ENCODE data around the gene GABRD.

The GABRD gene

DNA sequence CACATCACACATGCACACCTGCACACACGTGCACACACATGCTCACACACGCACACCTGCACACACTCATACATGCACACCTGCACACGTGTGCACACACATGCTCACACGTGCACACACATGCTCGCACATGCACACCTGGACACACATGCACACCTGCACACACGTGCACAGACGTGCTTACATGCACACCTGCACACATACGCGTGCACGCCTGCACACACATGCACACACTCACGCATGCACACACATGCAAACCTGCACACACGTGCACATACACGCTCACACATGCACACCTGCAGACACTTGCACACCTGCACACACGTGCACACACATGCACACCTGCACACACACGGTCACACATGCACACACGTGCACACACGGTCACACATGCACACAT, 48.1 kb upstream of the GABRD start:
- no peak for TF ChIP-seq EZH2phosphoT487 (IDR thresholded peaks at IDR 0.05; ENCODE audit: borderline replicate concordance, low read length)
- TF ChIP-seq, protein P1, sequence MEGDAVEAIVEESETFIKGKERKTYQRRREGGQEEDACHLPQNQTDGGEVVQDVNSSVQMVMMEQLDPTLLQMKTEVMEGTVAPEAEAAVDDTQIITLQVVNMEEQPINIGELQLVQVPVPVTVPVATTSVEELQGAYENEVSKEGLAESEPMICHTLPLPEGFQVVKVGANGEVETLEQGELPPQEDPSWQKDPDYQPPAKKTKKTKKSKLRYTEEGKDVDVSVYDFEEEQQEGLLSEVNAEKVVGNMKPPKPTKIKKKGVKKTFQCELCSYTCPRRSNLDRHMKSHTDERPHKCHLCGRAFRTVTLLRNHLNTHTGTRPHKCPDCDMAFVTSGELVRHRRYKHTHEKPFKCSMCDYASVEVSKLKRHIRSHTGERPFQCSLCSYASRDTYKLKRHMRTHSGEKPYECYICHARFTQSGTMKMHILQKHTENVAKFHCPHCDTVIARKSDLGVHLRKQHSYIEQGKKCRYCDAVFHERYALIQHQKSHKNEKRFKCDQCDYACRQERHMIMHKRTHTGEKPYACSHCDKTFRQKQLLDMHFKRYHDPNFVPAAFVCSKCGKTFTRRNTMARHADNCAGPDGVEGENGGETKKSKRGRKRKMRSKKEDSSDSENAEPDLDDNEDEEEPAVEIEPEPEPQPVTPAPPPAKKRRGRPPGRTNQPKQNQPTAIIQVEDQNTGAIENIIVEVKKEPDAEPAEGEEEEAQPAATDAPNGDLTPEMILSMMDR (IDR thresholded peaks at IDR 0.05; ENCODE audit: low read depth, low read length, poor library complexity, severe bottlenecking), result no peak
- Histone ChIP-seq H3K9me2 (replicated peaks; ENCODE audit: control insufficient read depth, low read length) (no peaks in the 10 kb centered on the region), H3K36me3 (ENCODE audit: control insufficient read depth, low read length) (no peaks in the 10 kb centered on the region), H3K27me3 (ENCODE audit: control insufficient read depth, low read length) (no peaks in the 10 kb centered on the region), H3K4me3 (ENCODE audit: low read length) (no peak overlapping the region), H3K79me2 (ENCODE audit: control insufficient read depth, low read length) (no peaks in the 10 kb centered on the region), H3K4me2 (ENCODE audit: low read length) (no peak overlapping the region), H4K20me1 (ENCODE audit: control insufficient read depth, insufficient read depth, low read depth, low read length) (no peaks in the 10 kb centered on the region), H3K4me1 (ENCODE audit: control insufficient read depth, low read length) (no peaks in the 10 kb centered on the region), H3K27ac (ENCODE audit: low read depth, low read length) (no peak overlapping the region), H3F3A (ENCODE audit: control insufficient read depth, insufficient read depth) (no peaks in the 10 kb centered on the region), H3K9me3 (ENCODE audit: control insufficient read depth, insufficient read depth, low read length) (peaks cover 18% of the 10 kb centered on the region; the same call in 1 of the 2 replicates)

DNA sequence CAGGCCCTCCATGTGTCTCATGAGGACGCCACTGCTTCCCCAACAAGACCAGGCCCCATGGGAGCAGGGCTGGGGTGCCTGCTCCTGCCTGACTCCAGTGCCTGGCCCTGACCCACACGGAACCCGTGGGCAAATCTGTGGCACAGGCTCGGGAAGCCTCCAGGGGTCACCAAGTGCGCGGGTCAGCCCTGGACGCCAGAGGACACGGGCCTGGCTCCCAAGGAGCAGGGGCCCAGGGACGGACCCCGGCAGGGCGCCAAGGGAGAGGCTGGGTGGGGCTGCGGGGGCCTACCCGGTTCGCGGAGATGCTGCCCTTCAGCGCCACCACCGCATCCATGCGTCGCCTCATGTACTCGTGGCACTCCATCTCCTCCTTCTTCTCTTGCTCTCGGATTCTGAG, 47.5 kb upstream of the GABRD start:
- H3K4me3 ChIP-seq (ENCODE audit: low read length), result no peak overlapping the region
- H3K36me3 ChIP-seq (ENCODE audit: control insufficient read depth, low read length), result no peaks in the 10 kb centered on the region
- no peaks in the 10 kb centered on the region for H4K20me1 ChIP-seq (ENCODE audit: control insufficient read depth, insufficient read depth, low read depth, low read length)
- no peak overlapping the region for H3K27ac ChIP-seq (ENCODE audit: low read depth, low read length)
- no peaks in the 10 kb centered on the region for H3K4me1 ChIP-seq (ENCODE audit: control insufficient read depth, low read length)
- peaks cover 18% of the 10 kb centered on the region; the same call in 1 of the 2 replicates for H3K9me3 ChIP-seq (ENCODE audit: control insufficient read depth, insufficient read depth, low read length)
- TF ChIP-seq EZH2phosphoT487 (IDR thresholded peaks at IDR 0.05; ENCODE audit: borderline replicate concordance, low read length), result no peak
- TF ChIP-seq, protein P1 (IDR thresholded peaks at IDR 0.05; ENCODE audit: low read depth, low read length, poor library complexity, severe bottlenecking), result no peak
- H3K79me2 ChIP-seq (ENCODE audit: control insufficient read depth, low read length), result no peaks in the 10 kb centered on the region
- H3K27me3 ChIP-seq (ENCODE audit: control insufficient read depth, low read length), result no peaks in the 10 kb centered on the region
- H3K4me2 ChIP-seq (ENCODE audit: low read length), result no peak overlapping the region
- H3K9me2 ChIP-seq (replicated peaks; ENCODE audit: control insufficient read depth, low read length), result no peaks in the 10 kb centered on the region
- no peaks in the 10 kb centered on the region for H3F3A ChIP-seq (ENCODE audit: control insufficient read depth, insufficient read depth)

GRCh38 chr1:1972976-1973715, 46.0 kb upstream of the GABRD start:
- TF ChIP-seq EZH2phosphoT487 (IDR thresholded peaks at IDR 0.05; ENCODE audit: borderline replicate concordance, low read length), result no peak
- TF ChIP-seq, protein P1 (IDR thresholded peaks at IDR 0.05; ENCODE audit: low read depth, low read length, poor library complexity, severe bottlenecking), result no peak
- Histone ChIP-seq H4K20me1 (ENCODE audit: control insufficient read depth, insufficient read depth, low read depth, low read length) (no peaks in the 10 kb centered on the region), H3K4me1 (ENCODE audit: control insufficient read depth, low read length) (no peaks in the 10 kb centered on the region), H3K9me3 (ENCODE audit: control insufficient read depth, insufficient read depth, low read length) (peaks cover 18% of the 10 kb centered on the region; the same call in 1 of the 2 replicates), H3K4me3 (ENCODE audit: low read length) (no peak overlapping the region), H3K79me2 (ENCODE audit: control insufficient read depth, low read length) (no peaks in the 10 kb centered on the region), H3F3A (ENCODE audit: control insufficient read depth, insufficient read depth) (no peaks in the 10 kb centered on the region), H3K36me3 (ENCODE audit: control insufficient read depth, low read length) (no peaks in the 10 kb centered on the region), H3K27me3 (ENCODE audit: control insufficient read depth, low read length) (no peaks in the 10 kb centered on the region), H3K9me2 (replicated peaks; ENCODE audit: control insufficient read depth, low read length) (no peaks in the 10 kb centered on the region), H3K4me2 (ENCODE audit: low read length) (no peak overlapping the region), H3K27ac (ENCODE audit: low read depth, low read length) (no peak overlapping the region)
